SK-N-MC (cell line): ENCODE results near the gene GPR119.

Experiments used
- EZH2 ChIP-seq: fragments of 200-600 bp; sonication (generic); IDR thresholded peaks from one replicate; pipeline ENCODE4 v1.6.1; 2017; ENCODE audit warnings: antibody characterized with exemption
- FOXP2 ChIP-seq: optimal IDR thresholded peaks from 2 replicates; pipeline ENCODE3; 2011; ENCODE audit warnings: mild to moderate bottlenecking, moderate library complexity; ENCODE audit not compliant: insufficient read depth; ENCODE audit errors: extremely low read length, control extremely low read depth
- POLR2AphosphoS5 ChIP-seq: IDR thresholded peaks from 2 replicates; pipeline ENCODE4 v1.6.1; 2012; ENCODE audit warnings: mild to moderate bottlenecking, low read depth, low read length, borderline replicate concordance

DNA sequence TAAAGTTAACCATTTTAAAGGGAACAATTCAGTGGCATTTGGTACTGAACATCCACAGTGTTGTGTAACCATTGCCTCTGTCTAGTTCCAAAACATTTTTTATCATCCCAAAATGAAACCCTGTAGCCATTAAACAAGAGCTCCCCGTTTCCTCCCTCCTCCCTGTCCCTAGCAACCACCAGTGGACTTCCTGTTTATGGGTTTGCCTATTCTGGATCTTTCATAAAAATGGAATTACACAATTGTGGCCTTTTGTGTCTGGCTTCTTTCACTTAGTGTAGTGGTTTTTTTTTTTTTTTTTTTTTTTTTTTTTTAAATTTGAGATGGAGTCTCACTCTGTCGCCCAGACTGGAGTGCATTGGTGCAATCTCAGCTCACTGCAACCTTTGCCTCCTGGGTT lies 27.9 kb upstream of the GPR119 start:
- TF ChIP-seq EZH2 (no peak), POLR2AphosphoS5 (no peak), FOXP2 (no peak)
